HEK293 (cell line): Measurements from ENCODE around the gene TMX2.

Experiments used
- CTCF ChIA-PET: fragments of 350-600 bp; formaldehyde crosslinking; extraction: SDS; loops from one replicate; lab custom pipeline; 2021; ENCODE audit warnings: antibody characterized with exemption; lab: Yijun Ruan, JAX
- POLR2A ChIA-PET: fragments of 300-600 bp; formaldehyde crosslinking; extraction: SDS; loops from one replicate; lab custom pipeline; 2020; ENCODE audit warnings: antibody characterized with exemption, inconsistent platforms; lab: Yijun Ruan, JAX
- H3K27ac ChIP-seq: fragments of 200-500 bp; sonication (Bioruptor generic); 2 replicates; pipeline ENCODE4 v1.5.1; 2014; ENCODE audit warnings: low read depth, low read length, control low read depth, inconsistent platforms; ENCODE audit errors: extremely low read depth
- H3K36me3 ChIP-seq, 2 experiments: fragments of 200-500 bp in 1 of 2; sonication (Bioruptor generic) in 1 of 2; 1 replicate in 1 of 2; 2 replicates in 1 of 2; pipeline ENCODE4 v1.5.1; 2014 to 2017; ENCODE audit warnings: inconsistent platforms in 2 of 2, low read length in 2 of 2; ENCODE audit not compliant: control insufficient read depth in 2 of 2, insufficient read depth in 1 of 2
- H3K4me1 ChIP-seq: fragments of 200-500 bp; sonication (Bioruptor generic); 2 replicates; pipeline ENCODE4 v1.5.1; 2014; ENCODE audit warnings: mild to moderate bottlenecking, low read length, inconsistent platforms; ENCODE audit not compliant: control insufficient read depth, insufficient read depth
- H3K4me3 ChIP-seq: 2 replicates; pipeline ENCODE4 v1.5.1; 2011; ENCODE audit warnings: low read depth, mild to moderate bottlenecking, control low read depth, low read length, moderate library complexity
- H3K9me3 ChIP-seq: fragments of 200-500 bp; sonication (Bioruptor generic); 2 replicates; pipeline ENCODE4 v1.5.1; 2014; ENCODE audit warnings: low read depth, low read length, inconsistent platforms; ENCODE audit not compliant: control insufficient read depth, insufficient read depth
- EGR2 ChIP-seq: fragments of 450-650 bp; formaldehyde crosslinking; IDR thresholded peaks from 2 replicates; pipeline ENCODE4 v1.5.1; 2016; ENCODE audit warnings: low read depth, missing biosample characterization, missing genetic modification characterization
- YY1 ChIP-seq: fragments of 450-650 bp; formaldehyde crosslinking; IDR thresholded peaks from 2 replicates; pipeline ENCODE4 v1.5.1; 2018; ENCODE audit warnings: missing biosample characterization, missing genetic modification characterization
- ZIC2 ChIP-seq: fragments of 450-650 bp; formaldehyde crosslinking; IDR thresholded peaks from 2 replicates; pipeline ENCODE4 v1.5.1; 2016; ENCODE audit warnings: missing biosample characterization, missing genetic modification characterization
- ZNF146 ChIP-seq: fragments of 450-650 bp; formaldehyde crosslinking; IDR thresholded peaks from 2 replicates; pipeline ENCODE4 v1.5.1; 2016; ENCODE audit warnings: missing biosample characterization, missing genetic modification characterization
- ZNF202 ChIP-seq: fragments of 450-650 bp; formaldehyde crosslinking; IDR thresholded peaks from 2 replicates; pipeline ENCODE4 v1.5.1; 2016; ENCODE audit warnings: missing biosample characterization, missing genetic modification characterization, borderline replicate concordance
- ZNF248 ChIP-seq: fragments of 450-650 bp; formaldehyde crosslinking; IDR thresholded peaks from 2 replicates; pipeline ENCODE4 v1.5.1; 2017; ENCODE audit warnings: missing biosample characterization, missing genetic modification characterization
- ZNF341 ChIP-seq: fragments of 450-650 bp; formaldehyde crosslinking; IDR thresholded peaks from 2 replicates; pipeline ENCODE4; 2016; ENCODE audit warnings: low read depth, missing biosample characterization, missing genetic modification characterization
- ZNF501 ChIP-seq: fragments of 450-650 bp; formaldehyde crosslinking; IDR thresholded peaks from 2 replicates; pipeline ENCODE4 v1.5.1; 2016; ENCODE audit warnings: missing biosample characterization, missing genetic modification characterization
- ZNF548 ChIP-seq: fragments of 450-650 bp; formaldehyde crosslinking; IDR thresholded peaks from 2 replicates; pipeline ENCODE4 v1.5.1; 2016; ENCODE audit warnings: missing biosample characterization, missing genetic modification characterization
- ZNF596 ChIP-seq: fragments of 450-650 bp; IDR thresholded peaks from 2 replicates; pipeline ENCODE4 v1.5.0; 2018; ENCODE audit warnings: missing biosample characterization, mild to moderate bottlenecking, missing genetic modification characterization, moderate library complexity
- ZNF670 ChIP-seq: fragments of 450-650 bp; formaldehyde crosslinking; IDR thresholded peaks from 2 replicates; pipeline ENCODE4 v1.5.1; 2016; ENCODE audit warnings: missing biosample characterization, missing genetic modification characterization, low read depth
- ZNF701 ChIP-seq: fragments of 450-650 bp; formaldehyde crosslinking; IDR thresholded peaks from 2 replicates; pipeline ENCODE4 v1.5.1; 2016; ENCODE audit warnings: missing biosample characterization, missing genetic modification characterization
- ZNF792 ChIP-seq: fragments of 450-650 bp; formaldehyde crosslinking; IDR thresholded peaks from 2 replicates; pipeline ENCODE4 v1.5.1; 2016; ENCODE audit warnings: missing biosample characterization, missing genetic modification characterization
- ZSCAN30 ChIP-seq: fragments of 450-650 bp; IDR thresholded peaks from 2 replicates; pipeline ENCODE4 v1.5.1; 2018; ENCODE audit warnings: missing biosample characterization, mild to moderate bottlenecking, missing genetic modification characterization, moderate library complexity
- TF ChIP-seq, protein P1 (sequence below): fragments of 450-650 bp; formaldehyde crosslinking; IDR thresholded peaks from 2 replicates; pipeline ENCODE4; 2016; ENCODE audit warnings: missing biosample characterization, missing genetic modification characterization
- TF ChIP-seq, protein P2 (sequence below): fragments of 450-650 bp; formaldehyde crosslinking; IDR thresholded peaks from 2 replicates; pipeline ENCODE4 v1.5.1; 2017; ENCODE audit warnings: missing biosample characterization, missing genetic modification characterization
- TF ChIP-seq, protein P3 (sequence below): fragments of 450-650 bp; formaldehyde crosslinking; IDR thresholded peaks from 2 replicates; pipeline ENCODE4 v1.5.1; 2016; ENCODE audit warnings: missing biosample characterization, missing genetic modification characterization

Gene TMX2

DNA sequence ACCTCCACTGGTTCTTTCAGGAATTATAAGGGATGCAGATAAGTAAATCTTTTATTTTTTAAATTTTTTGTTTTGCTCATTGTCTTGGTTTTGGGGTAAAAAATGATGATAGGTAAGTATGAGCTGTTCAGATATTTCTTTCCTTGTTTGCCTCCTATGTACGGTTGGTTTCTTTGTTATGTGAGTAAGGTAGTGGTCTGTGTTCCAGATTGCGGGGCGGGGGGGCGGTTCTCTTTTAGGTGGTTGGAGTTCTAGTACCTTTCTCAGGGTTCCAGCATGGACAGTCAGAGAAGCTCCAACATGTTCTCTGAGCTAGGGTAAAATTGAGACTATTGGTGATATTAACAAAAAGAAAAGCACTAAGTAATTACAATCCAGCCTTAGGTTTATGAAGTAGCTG lies 51.6 kb downstream of the TMX2 start:
- TF ChIP-seq EGR2 (tag by site-specific recombination) (no peak), ZNF670 (tag by site-specific recombination) (no peak), ZNF596 (tag by site-specific recombination) (no peak), ZNF341 (tag by site-specific recombination) (no peak)
- TF ChIP-seq, protein P1, sequence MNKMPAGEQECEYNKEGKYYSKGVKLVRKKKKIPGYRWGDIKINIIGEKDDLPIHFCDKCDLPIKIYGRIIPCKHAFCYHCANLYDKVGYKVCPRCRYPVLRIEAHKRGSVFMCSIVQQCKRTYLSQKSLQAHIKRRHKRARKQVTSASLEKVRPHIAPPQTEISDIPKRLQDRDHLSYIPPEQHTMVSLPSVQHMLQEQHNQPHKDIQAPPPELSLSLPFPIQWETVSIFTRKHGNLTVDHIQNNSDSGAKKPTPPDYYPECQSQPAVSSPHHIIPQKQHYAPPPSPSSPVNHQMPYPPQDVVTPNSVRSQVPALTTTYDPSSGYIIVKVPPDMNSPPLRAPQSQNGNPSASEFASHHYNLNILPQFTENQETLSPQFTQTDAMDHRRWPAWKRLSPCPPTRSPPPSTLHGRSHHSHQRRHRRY (tag by site-specific recombination), result no peak
- Histone ChIP-seq H3K27ac (no peak overlapping the region), H3K36me3 (no peaks in the 10 kb centered on the region), H3K4me1 (peaks cover 8% of the 10 kb centered on the region; the same call in 1 of the 2 replicates), H3K4me3 (peak overlapping the region; percentile 50), H3K9me3 (no peaks in the 10 kb centered on the region)
- POLR2A ChIA-PET, result interaction anchor here (1.0 to 4.8 kb wide), 4 partner anchors 13 to 22 kb away, joined by 4 to 50 read pairs (median 18); partner anchors contain the start of gene SELENOH
- CTCF ChIA-PET, result interaction anchor here (1.2 to 10.5 kb wide), 5 partner anchors 8 to 37 kb away, joined by 3 to 151 read pairs (median 5); partner anchors contain the start of gene BTBD18

DNA sequence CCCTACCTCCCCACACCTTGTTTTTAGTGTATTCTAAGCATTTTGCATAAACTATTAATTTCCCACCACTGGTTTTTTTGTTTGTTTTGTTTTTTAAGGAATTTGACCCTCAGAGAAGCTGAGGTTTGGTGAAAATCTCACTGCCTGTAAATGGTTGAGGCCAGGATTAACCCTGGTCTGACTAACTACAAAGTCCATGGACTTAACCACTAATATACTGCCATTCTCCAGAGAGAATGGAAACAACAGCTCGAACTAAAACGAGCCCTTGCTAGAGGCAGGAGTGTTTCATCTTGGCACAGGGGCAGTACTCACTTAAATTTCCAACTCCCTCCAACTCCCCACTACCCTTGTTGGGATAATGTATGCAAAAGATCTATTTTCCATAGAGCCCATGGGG lies 52.2 kb downstream of the TMX2 start:
- no peaks in the 10 kb centered on the region for H3K36me3 ChIP-seq
- ChIA-PET POLR2A (interaction anchor here (1.0 to 4.8 kb wide), 4 partner anchors 12 to 23 kb away, joined by 4 to 50 read pairs (median 18); partner anchors contain the start of gene SELENOH), CTCF (interaction anchor here (0.7 to 10.5 kb wide), 6 partner anchors 9 to 37 kb away, joined by 3 to 151 read pairs (median 5); partner anchors contain the start of gene BTBD18)
- H3K9me3 ChIP-seq, result no peaks in the 10 kb centered on the region
- peak overlapping the region; percentile 50; the same call in 1 of the 2 replicates for H3K4me3 ChIP-seq
- peaks cover 8% of the 10 kb centered on the region; the same call in 1 of the 2 replicates for H3K4me1 ChIP-seq
- H3K27ac ChIP-seq, result no peak overlapping the region
- TF ChIP-seq ZSCAN30 (tag by site-specific recombination) (no peak), YY1 (tag by site-specific recombination) (no peak), ZNF202 (no peak), ZNF248 (tag by site-specific recombination) (no peak), ZNF701 (no peak), ZIC2 (tag by site-specific recombination) (no peak), ZNF792 (tag by site-specific recombination) (no peak), ZNF548 (tag by site-specific recombination) (no peak), ZNF146 (tag by site-specific recombination) (no peak), ZNF501 (tag by site-specific recombination) (no peak)
- TF ChIP-seq, protein P2, sequence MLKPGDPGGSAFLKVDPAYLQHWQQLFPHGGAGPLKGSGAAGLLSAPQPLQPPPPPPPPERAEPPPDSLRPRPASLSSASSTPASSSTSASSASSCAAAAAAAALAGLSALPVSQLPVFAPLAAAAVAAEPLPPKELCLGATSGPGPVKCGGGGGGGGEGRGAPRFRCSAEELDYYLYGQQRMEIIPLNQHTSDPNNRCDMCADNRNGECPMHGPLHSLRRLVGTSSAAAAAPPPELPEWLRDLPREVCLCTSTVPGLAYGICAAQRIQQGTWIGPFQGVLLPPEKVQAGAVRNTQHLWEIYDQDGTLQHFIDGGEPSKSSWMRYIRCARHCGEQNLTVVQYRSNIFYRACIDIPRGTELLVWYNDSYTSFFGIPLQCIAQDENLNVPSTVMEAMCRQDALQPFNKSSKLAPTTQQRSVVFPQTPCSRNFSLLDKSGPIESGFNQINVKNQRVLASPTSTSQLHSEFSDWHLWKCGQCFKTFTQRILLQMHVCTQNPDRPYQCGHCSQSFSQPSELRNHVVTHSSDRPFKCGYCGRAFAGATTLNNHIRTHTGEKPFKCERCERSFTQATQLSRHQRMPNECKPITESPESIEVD (tag by site-specific recombination), result 0 out of 2 replicates have a peak, but pooled peaks have one; percentile 12
- TF ChIP-seq, protein P3, sequence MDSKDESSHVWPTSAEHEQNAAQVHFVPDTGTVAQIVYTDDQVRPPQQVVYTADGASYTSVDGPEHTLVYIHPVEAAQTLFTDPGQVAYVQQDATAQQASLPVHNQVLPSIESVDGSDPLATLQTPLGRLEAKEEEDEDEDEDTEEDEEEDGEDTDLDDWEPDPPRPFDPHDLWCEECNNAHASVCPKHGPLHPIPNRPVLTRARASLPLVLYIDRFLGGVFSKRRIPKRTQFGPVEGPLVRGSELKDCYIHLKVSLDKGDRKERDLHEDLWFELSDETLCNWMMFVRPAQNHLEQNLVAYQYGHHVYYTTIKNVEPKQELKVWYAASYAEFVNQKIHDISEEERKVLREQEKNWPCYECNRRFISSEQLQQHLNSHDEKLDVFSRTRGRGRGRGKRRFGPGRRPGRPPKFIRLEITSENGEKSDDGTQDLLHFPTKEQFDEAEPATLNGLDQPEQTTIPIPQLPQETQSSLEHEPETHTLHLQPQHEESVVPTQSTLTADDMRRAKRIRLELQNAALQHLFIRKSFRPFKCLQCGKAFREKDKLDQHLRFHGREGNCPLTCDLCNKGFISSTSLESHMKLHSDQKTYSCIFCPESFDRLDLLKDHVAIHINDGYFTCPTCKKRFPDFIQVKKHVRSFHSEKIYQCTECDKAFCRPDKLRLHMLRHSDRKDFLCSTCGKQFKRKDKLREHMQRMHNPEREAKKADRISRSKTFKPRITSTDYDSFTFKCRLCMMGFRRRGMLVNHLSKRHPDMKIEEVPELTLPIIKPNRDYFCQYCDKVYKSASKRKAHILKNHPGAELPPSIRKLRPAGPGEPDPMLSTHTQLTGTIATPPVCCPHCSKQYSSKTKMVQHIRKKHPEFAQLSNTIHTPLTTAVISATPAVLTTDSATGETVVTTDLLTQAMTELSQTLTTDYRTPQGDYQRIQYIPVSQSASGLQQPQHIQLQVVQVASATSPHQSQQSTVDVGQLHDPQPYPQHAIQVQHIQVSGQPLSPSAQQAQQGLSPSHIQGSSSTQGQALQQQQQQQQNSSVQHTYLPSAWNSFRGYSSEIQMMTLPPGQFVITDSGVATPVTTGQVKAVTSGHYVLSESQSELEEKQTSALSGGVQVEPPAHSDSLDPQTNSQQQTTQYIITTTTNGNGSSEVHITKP (tag by site-specific recombination), result peak; percentile 56
